COLO829 (cell line): ENCODE measurements around the gene DOK7.

ENCODE experiments used
- DNase-seq: peaks from one replicate; pipeline ENCODE4 v3.0.0; 2012; ENCODE audit warnings: low spot score

DOK7 gene

GRCh38 chr4:3427706-3428446, 35.2 kb upstream of the DOK7 start:
- DNase-seq, result no peak

- no peak for DNase-seq
Measured at GRCh38 chr4:3429651-3430050, 33.5 kb upstream of the DOK7 start.

- DNase-seq, result no peak
Measured at GRCh38 chr4:3430524-3430923, 32.6 kb upstream of the DOK7 start.

GRCh38 chr4:3431446-3431993, 31.6 kb upstream of the DOK7 start:
- no peak for DNase-seq

GRCh38 chr4:3432381-3432790, 30.7 kb upstream of the DOK7 start:
- no peak for DNase-seq

- DNase-seq, result no peak
Measured at GRCh38 chr4:3433138-3433869, 29.8 kb upstream of the DOK7 start.

- DNase-seq, result no peak
Measured at GRCh38 chr4:3434881-3435685, 28.0 kb upstream of the DOK7 start.

- no peak for DNase-seq
Measured at GRCh38 chr4:3435686-3435956, 27.5 kb upstream of the DOK7 start.

- no peak for DNase-seq
Measured at GRCh38 chr4:3436048-3436797, 26.9 kb upstream of the DOK7 start.

- DNase-seq, result no peak
Measured at GRCh38 chr4:3436798-3437581, 26.1 kb upstream of the DOK7 start.

- DNase-seq, result no peak
Measured at GRCh38 chr4:3437582-3437936, 25.5 kb upstream of the DOK7 start.

- no peak for DNase-seq
Measured at GRCh38 chr4:3437998-3438846, 24.9 kb upstream of the DOK7 start.

GRCh38 chr4:3438847-3439180, 24.3 kb upstream of the DOK7 start:
- no peak for DNase-seq

- DNase-seq, result no peak
Measured at GRCh38 chr4:3439391-3439790, 23.7 kb upstream of the DOK7 start.

GRCh38 chr4:3440011-3440410, 23.1 kb upstream of the DOK7 start:
- DNase-seq, result no peak

GRCh38 chr4:3440979-3441500, 22.1 kb upstream of the DOK7 start:
- no peak for DNase-seq

GRCh38 chr4:3441501-3442459, 21.3 kb upstream of the DOK7 start, which contains the start of gene HGFAC:
Gene HGFAC (plus strand): TSS chr4:3441968. CDS start chr4:3442002, 34 bp downstream.
- no peak for DNase-seq

- no peak for DNase-seq
Measured at GRCh38 chr4:3442460-3442958, 20.6 kb upstream of the DOK7 start.
